Testis (tissue), 2 donors: ENCODE results near the gene LHX2.

Experiments
- CTCF ChIP-seq, 3 experiments: fragments of 450-650 bp in 2 of 3; fragments of 200-600 bp in 1 of 3; sonication (generic) in 1 of 3; IDR thresholded peaks; one replicate each; pipeline ENCODE4 v1.5.1; 2016 to 2019; ENCODE audit warnings: antibody characterized with exemption in 3 of 3, mild to moderate bottlenecking in 2 of 3, moderate library complexity in 1 of 3
- POLR2A ChIP-seq: fragments of 450-650 bp; IDR thresholded peaks from one replicate; pipeline ENCODE4 v1.6.1; 2017; ENCODE audit warnings: antibody characterized with exemption, mild to moderate bottlenecking, moderate library complexity

GRCh38 chr9:124017929-124018729, 6.6 kb downstream of the LHX2 start:
- TF ChIP-seq POLR2A, result no peak
- no peak for TF ChIP-seq CTCF (IDR thresholded peaks at IDR 0.05)
